Lower lobe of right lung (tissue), 2 donors: ENCODE results near the gene ASGR1. TPM values are rescaled to one million over a fixed set of nuclear protein-coding genes. Genes with fewer than 3 reads are reported as not detected.
A peak's percentile ranks its signal among the peaks of the same experiment; 100 is the strongest.

Experiments
- ATAC-seq, 2 donors: fragments of 200-7000 bp; cut with Tn5 transposase; one replicate each; pipeline ENCODE4 v1.9.1; 2020 to 2022; ENCODE audit warnings: mild to moderate bottlenecking in 2 of 2, moderate library complexity in 2 of 2
- DNase-seq: peaks from one replicate; pipeline ENCODE4 v3.0.0-alpha.2; 2020
- H3K27ac ChIP-seq: fragments of 200-600 bp; one replicate; pipeline ENCODE4 v1.8.0; 2022
- H3K27me3 ChIP-seq: fragments of 200-600 bp; one replicate; pipeline ENCODE4 v1.8.0; 2022; ENCODE audit warnings: low read depth
- H3K36me3 ChIP-seq: fragments of 200-600 bp; one replicate; pipeline ENCODE4 v1.8.0; 2022; ENCODE audit warnings: mild to moderate bottlenecking
- H3K4me1 ChIP-seq: fragments of 200-600 bp; one replicate; pipeline ENCODE4 v1.8.0; 2022
- H3K4me3 ChIP-seq: fragments of 200-600 bp; one replicate; pipeline ENCODE4 v1.8.0; 2022; ENCODE audit warnings: mild to moderate bottlenecking
- H3K9me3 ChIP-seq: fragments of 200-600 bp; one replicate; pipeline ENCODE4 v1.8.0; 2022
- intact Hi-C: fragments of 100-400 bp; cut with DNase I; formaldehyde crosslinking; loops from one replicate; pipeline ENCODE4 v1.11.0; 2022
- total RNA-seq: library from RNA; stranded (reverse); fragmentation: NEBNext Ultra II Directional; extraction: Animal tissue kit (Norgen Biotek cat#: 25700); gene quantifications from one replicate; pipeline ENCODE4 v1.2.1, GENCODE V29; 2021
- TF ChIP-seq, protein P1 (sequence below): fragments of 200-600 bp; IDR thresholded peaks from one replicate; pipeline ENCODE4 v1.8.0; 2022; ENCODE audit warnings: antibody characterized with exemption, mild to moderate bottlenecking
- donor health status: DM: no; HTN: yes; CAD: no; lungs with severe emphysema.

The ASGR1 gene
- total RNA-seq, 1 donor from 2014 or later: 5.1 TPM

DNA sequence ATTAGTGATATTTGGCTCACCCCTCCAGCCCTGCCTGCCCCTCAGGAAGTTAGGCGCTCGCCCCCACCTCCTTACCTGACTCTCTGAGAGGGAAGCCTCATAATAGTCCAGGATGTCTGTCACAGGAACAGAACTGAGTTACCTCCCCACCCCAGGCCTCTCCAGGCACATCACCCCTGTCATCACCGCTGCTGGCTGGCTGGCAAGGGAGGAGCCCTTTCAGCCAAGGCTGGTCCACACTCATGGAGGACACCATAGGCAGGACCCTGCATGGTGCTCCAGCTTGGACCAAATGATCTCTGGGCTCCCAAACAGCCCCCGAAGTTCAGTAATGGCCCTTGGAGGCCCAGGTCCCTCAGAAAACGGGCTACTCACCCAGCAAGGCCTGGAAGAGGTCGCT is 39.0 kb upstream of the ASGR1 start:
- peaks cover 20% of the 10 kb centered on the region for H3K36me3 ChIP-seq
- TF ChIP-seq, protein P1, sequence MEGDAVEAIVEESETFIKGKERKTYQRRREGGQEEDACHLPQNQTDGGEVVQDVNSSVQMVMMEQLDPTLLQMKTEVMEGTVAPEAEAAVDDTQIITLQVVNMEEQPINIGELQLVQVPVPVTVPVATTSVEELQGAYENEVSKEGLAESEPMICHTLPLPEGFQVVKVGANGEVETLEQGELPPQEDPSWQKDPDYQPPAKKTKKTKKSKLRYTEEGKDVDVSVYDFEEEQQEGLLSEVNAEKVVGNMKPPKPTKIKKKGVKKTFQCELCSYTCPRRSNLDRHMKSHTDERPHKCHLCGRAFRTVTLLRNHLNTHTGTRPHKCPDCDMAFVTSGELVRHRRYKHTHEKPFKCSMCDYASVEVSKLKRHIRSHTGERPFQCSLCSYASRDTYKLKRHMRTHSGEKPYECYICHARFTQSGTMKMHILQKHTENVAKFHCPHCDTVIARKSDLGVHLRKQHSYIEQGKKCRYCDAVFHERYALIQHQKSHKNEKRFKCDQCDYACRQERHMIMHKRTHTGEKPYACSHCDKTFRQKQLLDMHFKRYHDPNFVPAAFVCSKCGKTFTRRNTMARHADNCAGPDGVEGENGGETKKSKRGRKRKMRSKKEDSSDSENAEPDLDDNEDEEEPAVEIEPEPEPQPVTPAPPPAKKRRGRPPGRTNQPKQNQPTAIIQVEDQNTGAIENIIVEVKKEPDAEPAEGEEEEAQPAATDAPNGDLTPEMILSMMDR: no peak
- peak overlapping the region; percentile 49 for H3K4me3 ChIP-seq
- ATAC-seq: no peak
- no peaks in the 10 kb centered on the region for H3K27me3 ChIP-seq
- intact Hi-C loops: no loop called here
- H3K9me3 ChIP-seq: no peaks in the 10 kb centered on the region
- no peak for DNase-seq
- H3K4me1 ChIP-seq: peaks cover 72% of the 10 kb centered on the region
- peak overlapping the region; percentile 68 for H3K27ac ChIP-seq

DNA sequence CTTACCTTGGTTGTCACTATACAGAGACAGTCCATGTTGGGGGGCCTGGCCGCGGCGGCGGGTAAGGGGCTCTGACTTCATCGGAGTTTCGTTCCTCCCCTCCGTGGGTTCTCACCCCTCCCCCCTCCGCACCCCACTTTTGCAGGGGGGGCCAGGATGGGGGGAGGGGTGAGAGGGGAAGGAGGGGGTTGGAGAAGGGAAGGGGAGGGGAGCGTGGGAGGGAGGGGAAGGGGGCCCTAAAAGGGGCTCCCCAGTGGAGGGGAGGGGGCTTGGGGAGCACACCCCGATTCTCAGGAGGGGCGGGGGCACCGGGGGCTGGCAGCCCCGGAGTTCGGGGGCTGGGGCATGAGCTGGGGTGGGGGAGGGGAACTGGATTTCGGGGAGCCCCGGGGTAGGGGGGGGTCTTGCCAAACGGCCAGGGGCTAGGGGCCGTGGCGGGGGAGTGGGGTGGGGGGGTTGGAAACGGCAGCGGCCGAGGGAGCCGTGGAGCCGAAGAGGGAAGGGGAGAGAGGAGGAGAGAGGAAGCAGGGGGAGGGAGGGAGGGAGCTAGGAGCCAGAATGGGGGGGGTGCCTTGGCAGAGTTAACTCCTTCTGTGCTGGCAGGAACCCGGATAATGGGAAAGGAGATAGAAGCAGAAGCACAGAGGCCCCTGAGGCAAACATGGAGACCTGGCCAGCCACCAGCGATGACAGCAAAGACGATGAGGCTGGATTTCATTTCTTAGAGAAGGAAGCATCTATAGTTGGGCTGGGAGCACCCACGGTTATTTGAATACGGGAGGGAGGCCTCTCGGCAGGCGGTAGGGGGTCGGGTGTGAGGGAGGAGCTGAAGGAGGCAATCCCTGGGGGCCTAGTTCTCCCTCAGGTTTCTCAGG is 38.2 kb upstream of the ASGR1 start:
- TF ChIP-seq, protein P1: no peak
- no peak for DNase-seq
- peak overlapping the region; percentile 68 for H3K27ac ChIP-seq
- ATAC-seq: no peak
- H3K4me3 ChIP-seq: peak overlapping the region; percentile 49
- peaks cover 12% of the 10 kb centered on the region for H3K36me3 ChIP-seq
- no peaks in the 10 kb centered on the region for H3K9me3 ChIP-seq
- H3K4me1 ChIP-seq: peaks cover 72% of the 10 kb centered on the region
- intact Hi-C loops: no loop called here
- no peaks in the 10 kb centered on the region for H3K27me3 ChIP-seq

DNA sequence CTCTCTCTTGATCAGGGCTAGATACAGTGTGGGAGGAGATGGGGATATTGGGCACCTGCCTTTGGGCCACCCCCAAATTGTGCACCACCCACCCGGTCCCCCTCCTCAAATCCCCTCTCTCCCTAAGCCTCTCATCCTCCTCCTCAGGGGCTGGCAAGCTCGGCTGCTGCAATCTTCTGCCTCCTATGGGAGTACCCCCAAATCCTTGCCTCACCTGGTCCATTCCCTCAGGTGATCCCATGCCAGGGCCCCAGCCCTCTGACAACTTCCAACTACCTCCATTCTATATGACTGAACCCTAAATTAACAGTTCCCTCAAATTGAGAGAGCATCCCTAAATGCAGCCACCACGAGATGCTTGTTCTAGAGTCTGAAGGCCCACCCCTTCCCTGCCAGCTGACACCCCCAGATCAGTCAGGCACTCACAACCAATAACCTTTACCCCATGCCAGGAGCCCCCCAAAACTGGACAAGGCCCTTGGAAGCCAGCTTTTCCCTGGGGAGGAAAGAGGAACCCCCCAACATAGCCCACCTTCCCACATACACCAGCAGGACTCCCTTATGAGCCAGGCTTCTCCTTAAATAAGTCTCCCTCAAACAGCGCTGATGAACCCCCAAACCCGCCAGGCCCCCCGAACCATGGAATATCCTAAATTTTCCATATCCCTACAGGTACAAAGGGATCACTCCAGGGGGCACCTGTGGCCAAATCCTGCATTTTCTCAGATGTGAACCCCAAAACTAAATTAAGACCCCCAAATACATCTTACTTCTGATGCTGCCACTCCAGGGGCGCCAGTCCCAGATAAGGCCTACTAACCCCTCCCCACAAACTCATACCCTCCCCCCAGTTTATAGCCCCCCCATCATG is 37.3 kb upstream of the ASGR1 start:
- peak overlapping the region; percentile 68 for H3K27ac ChIP-seq
- H3K9me3 ChIP-seq: no peaks in the 10 kb centered on the region
- peaks cover 70% of the 10 kb centered on the region for H3K4me1 ChIP-seq
- no peak for ATAC-seq
- peak overlapping the region; percentile 49 for H3K4me3 ChIP-seq
- TF ChIP-seq, protein P1: no peak
- H3K27me3 ChIP-seq: no peaks in the 10 kb centered on the region
- no peak for DNase-seq
- intact Hi-C loops: no loop called here
- H3K36me3 ChIP-seq: peaks cover 3% of the 10 kb centered on the region

DNA sequence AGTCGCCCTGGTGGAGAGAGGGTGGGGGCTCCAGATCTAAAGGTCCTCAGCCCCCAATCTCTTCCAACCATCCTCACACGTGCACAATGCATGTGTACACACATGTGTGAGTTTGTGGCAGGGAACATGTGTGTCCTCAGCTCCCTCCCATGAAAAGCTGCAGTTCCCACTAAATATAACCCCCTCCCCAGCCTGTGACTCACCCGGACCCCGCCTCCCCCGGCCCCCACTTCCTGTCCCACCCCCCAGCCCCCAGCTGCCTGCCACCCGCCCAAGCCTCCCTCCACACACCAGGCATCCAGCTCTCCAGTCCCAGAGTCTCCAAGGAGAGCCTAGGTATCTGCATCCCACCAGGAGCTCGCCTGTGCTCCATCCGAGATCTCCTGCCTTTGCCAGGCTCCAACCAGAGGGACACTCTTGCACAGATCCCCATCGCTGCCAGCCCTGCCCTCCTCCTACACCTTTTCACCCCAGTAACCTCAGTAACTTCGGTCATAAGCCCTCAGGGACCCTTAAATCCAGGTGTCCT is 36.5 kb upstream of the ASGR1 start:
- no peak for ATAC-seq
- Histone ChIP-seq H3K9me3 (no peaks in the 10 kb centered on the region), H3K27ac (peak overlapping the region; percentile 80), H3K4me3 (peak overlapping the region; percentile 70), H3K27me3 (no peaks in the 10 kb centered on the region), H3K36me3 (no peaks in the 10 kb centered on the region), H3K4me1 (peaks cover 63% of the 10 kb centered on the region)
- no peak for DNase-seq
- intact Hi-C loops: no loop called here
- TF ChIP-seq, protein P1: no peak

DNA sequence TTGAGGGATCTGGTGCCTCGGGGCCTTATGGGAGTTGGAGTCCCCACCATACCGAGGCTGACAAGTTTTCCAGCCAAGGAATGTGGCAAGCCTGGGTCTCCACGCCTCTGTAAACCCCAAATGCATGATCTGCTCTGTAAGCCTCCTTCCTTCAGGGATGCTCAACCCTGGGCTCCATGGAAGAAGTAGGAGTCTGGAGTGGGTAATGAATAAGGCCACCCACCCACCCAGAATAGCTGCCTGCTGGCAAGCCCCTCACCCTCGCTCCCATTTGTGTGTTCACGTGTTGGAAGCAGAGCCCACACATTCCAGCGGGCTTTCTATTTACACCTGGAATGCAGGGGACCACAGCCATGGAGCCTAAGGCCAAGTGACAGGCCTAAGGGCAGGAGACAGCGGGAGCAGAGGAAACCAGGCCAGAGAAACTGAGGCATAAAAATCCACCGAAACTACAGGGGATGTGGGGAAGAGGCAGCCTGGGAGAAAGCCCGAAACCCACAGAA is 36.0 kb upstream of the ASGR1 start:
- no peak for DNase-seq
- ATAC-seq: no peak
- intact Hi-C loops: no loop called here
- TF ChIP-seq, protein P1: no peak
- Histone ChIP-seq H3K4me1 (peaks cover 58% of the 10 kb centered on the region), H3K9me3 (no peaks in the 10 kb centered on the region), H3K4me3 (peak overlapping the region; percentile 70), H3K27me3 (no peaks in the 10 kb centered on the region), H3K36me3 (no peaks in the 10 kb centered on the region), H3K27ac (peak overlapping the region; percentile 80)
